Fibroblast of pulmonary artery (primary cell): Measurements from ENCODE around the gene LLGL2.
A peak's percentile ranks its signal among the peaks of the same experiment; 100 is the strongest.

ENCODE experiments used
- DNase-seq: peaks from one replicate; pipeline ENCODE4 v3.0.0-alpha.2; 2010; ENCODE audit warnings: low read depth
- H3K4me3 ChIP-seq: replicated peaks from 2 replicates; pipeline ENCODE4 v1.5.1; 2011; ENCODE audit warnings: low read depth, mild to moderate bottlenecking, control low read depth, low read length, moderate library complexity
- CTCF ChIP-seq: IDR thresholded peaks from 2 replicates; pipeline ENCODE4 v1.5.1; 2011; ENCODE audit warnings: mild to moderate bottlenecking, control low read depth, low read length, inconsistent platforms; ENCODE audit errors: missing control alignments

Gene LLGL2

GRCh38 chr17:75493476-75494129, 31.9 kb upstream of the LLGL2 start:
- TF ChIP-seq CTCF = no peak
- no peak for DNase-seq

GRCh38 chr17:75494326-75494877, 31.1 kb upstream of the LLGL2 start:
- TF ChIP-seq CTCF = no peak
- H3K4me3 ChIP-seq = no peak overlapping the region
- DNase-seq = no peak

More at GRCh38 chr17:75493476-75494129, 31.9 kb upstream of the LLGL2 start:
- no peak overlapping the region for H3K4me3 ChIP-seq

GRCh38 chr17:75496005-75496404, 29.5 kb upstream of the LLGL2 start:
- TF ChIP-seq CTCF = no peak
- no peak for DNase-seq
- H3K4me3 ChIP-seq = no peak overlapping the region

- no peak for TF ChIP-seq CTCF
- no peak overlapping the region for H3K4me3 ChIP-seq
- no peak for DNase-seq
Measured at GRCh38 chr17:75498039-75498725, 27.3 kb upstream of the LLGL2 start.

- DNase-seq = peak; percentile 14
- TF ChIP-seq CTCF = no peak
- H3K4me3 ChIP-seq = no peak overlapping the region
Measured at GRCh38 chr17:75498726-75499213, 26.7 kb upstream of the LLGL2 start.

GRCh38 chr17:75499313-75500022, 26.0 kb upstream of the LLGL2 start:
- peak; percentile 20 for DNase-seq
- no peak overlapping the region for H3K4me3 ChIP-seq
- no peak for TF ChIP-seq CTCF
